CD8-positive, alpha-beta memory T cell (primary cell): Measurements from ENCODE around the gene NKAIN4. TPM values are rescaled to one million over a fixed set of nuclear protein-coding genes. Genes with fewer than 3 reads are reported as not detected.

Experiments used
- CTCF ChIA-PET: fragments of 350-600 bp; sonication (Branson Sonifier 250); formaldehyde crosslinking; loops from one replicate; lab custom pipeline; 2021; ENCODE audit warnings: antibody characterized with exemption; lab: Charles Lee
- POLR2A ChIA-PET: fragments of 350-600 bp; sonication (Branson Sonifier 250); formaldehyde crosslinking; loops from one replicate; lab custom pipeline; 2021; ENCODE audit warnings: antibody characterized with exemption; lab: Charles Lee
- DNase-seq, 5 donors: peaks; one replicate each; pipeline versions ENCODE4 v3.0.0 to v3.0.0-alpha.2; 2020 to 2022; ENCODE audit warnings: mixed read lengths in 1 of 5
- H3K27ac ChIP-seq: one replicate; pipeline ENCODE4 v1.7.0; 2013; ENCODE audit warnings: low read depth, mild to moderate bottlenecking, low read length, moderate library complexity
- H3K27me3 ChIP-seq: 2 replicates; pipeline ENCODE4 v1.7.0; 2013; ENCODE audit warnings: low read length, mild to moderate bottlenecking; ENCODE audit not compliant: insufficient read depth, poor library complexity, severe bottlenecking
- H3K36me3 ChIP-seq: 2 replicates; pipeline ENCODE4 v1.7.0; 2013; ENCODE audit warnings: mild to moderate bottlenecking, low read length, moderate library complexity; ENCODE audit not compliant: insufficient read depth
- H3K4me1 ChIP-seq: 2 replicates; pipeline ENCODE4 v1.7.0; 2013; ENCODE audit warnings: mild to moderate bottlenecking, low read length, moderate library complexity; ENCODE audit not compliant: insufficient read depth
- H3K4me3 ChIP-seq: 2 replicates; pipeline ENCODE4 v1.7.0; 2013; ENCODE audit warnings: mild to moderate bottlenecking, low read length
- H3K9me3 ChIP-seq: 2 replicates; pipeline ENCODE4 v1.7.0; 2013; ENCODE audit warnings: mild to moderate bottlenecking, low read length
- H3K27ac Mint-ChIP-seq, 8 donors: one replicate each; pipeline ENCODE4 v1.8.0; 2020 to 2021; ENCODE audit warnings: mixed read lengths in 8 of 8, mild to moderate bottlenecking in 6 of 8, inconsistent platforms in 3 of 8, moderate library complexity in 3 of 8
- H3K27me3 Mint-ChIP-seq, 2 donors: one replicate each; pipeline ENCODE4 v1.8.0; 2020 to 2021; ENCODE audit warnings: mixed read lengths in 2 of 2, mild to moderate bottlenecking in 1 of 2, moderate library complexity in 1 of 2
- H3K36me3 Mint-ChIP-seq, 3 donors: one replicate each; pipeline ENCODE4 v1.8.0; 2020 to 2021; ENCODE audit warnings: mixed read lengths in 3 of 3, inconsistent platforms in 1 of 3, mild to moderate bottlenecking in 1 of 3
- H3K4me1 Mint-ChIP-seq, 3 donors: one replicate each; pipeline ENCODE4 v1.8.0; 2020 to 2021; ENCODE audit warnings: mixed read lengths in 3 of 3, inconsistent platforms in 1 of 3, mild to moderate bottlenecking in 1 of 3
- H3K4me3 Mint-ChIP-seq, 7 donors: one replicate each; pipeline ENCODE4 v1.8.0; 2020 to 2021; ENCODE audit warnings: mixed read lengths in 7 of 7, mild to moderate bottlenecking in 6 of 7, moderate library complexity in 4 of 7, inconsistent platforms in 2 of 7
- H3K9me3 Mint-ChIP-seq, 5 donors: one replicate each; pipeline ENCODE4 v1.8.0; 2020 to 2022; ENCODE audit warnings: mixed read lengths in 5 of 5, mild to moderate bottlenecking in 3 of 5, moderate library complexity in 2 of 5, inconsistent platforms in 1 of 5
- polyA plus RNA-seq: library from polyadenylated mRNA; unstranded; fragments of 300-500 nt; fragmentation: Illumina TruSeq; gene quantifications from one replicate; pipeline ENCODE4 v1.2.3, GENCODE V29; 2021
- total RNA-seq, 2 experiments: library from RNA; stranded (reverse); gene quantifications; one replicate each; pipeline ENCODE4 v1.2.3, GENCODE V29; 2021

NKAIN4 gene
- total and polyA plus RNA-seq, 3 experiments from 2014 or later, result not detected

GRCh38 chr20:63248835-63249591, 5.2 kb downstream of the NKAIN4 start:
- peaks cover 5 to 12% (median 5%) of the 10 kb centered on the region in 3 donors for H3K4me1 Mint-ChIP-seq
- Histone ChIP-seq H3K4me1 (no peaks in the 10 kb centered on the region), H3K27me3 (peaks cover 13% of the 10 kb centered on the region), H3K4me3 (no peak overlapping the region), H3K9me3 (no peaks in the 10 kb centered on the region), H3K36me3 (no peaks in the 10 kb centered on the region), H3K27ac (no peak overlapping the region)
- H3K27me3 Mint-ChIP-seq, result peaks cover 31 to 50% of the 10 kb centered on the region in 2 donors
- peak overlapping the region in 1 of 8 donors; percentile 21 for H3K27ac Mint-ChIP-seq
- ChIA-PET POLR2A (no interaction called here), CTCF (no interaction called here)
- no peak for DNase-seq
- H3K4me3 Mint-ChIP-seq, result no peak overlapping the region
- no peaks in the 10 kb centered on the region for H3K36me3 Mint-ChIP-seq
- H3K9me3 Mint-ChIP-seq, result no peaks in the 10 kb centered on the region

GRCh38 chr20:63247671-63248228, 6.5 kb downstream of the NKAIN4 start:
- no peak for DNase-seq
- Histone ChIP-seq H3K27ac (no peak overlapping the region), H3K36me3 (no peaks in the 10 kb centered on the region), H3K9me3 (no peaks in the 10 kb centered on the region), H3K4me1 (no peaks in the 10 kb centered on the region), H3K27me3 (peaks cover 7% of the 10 kb centered on the region), H3K4me3 (no peak overlapping the region)
- Mint-ChIP-seq H3K27ac (no peak overlapping the region), H3K9me3 (no peaks in the 10 kb centered on the region), H3K4me3 (no peak overlapping the region), H3K4me1 (peaks cover 2 to 6% (median 2%) of the 10 kb centered on the region in 3 donors), H3K27me3 (peaks cover 27 to 49% of the 10 kb centered on the region in 2 donors), H3K36me3 (no peaks in the 10 kb centered on the region)
- CTCF ChIA-PET, result no interaction called here
- POLR2A ChIA-PET, result no interaction called here

- H3K4me1 ChIP-seq, result no peaks in the 10 kb centered on the region
- no peaks in the 10 kb centered on the region for H3K9me3 Mint-ChIP-seq
- no peak overlapping the region for H3K4me3 ChIP-seq
- H3K27ac Mint-ChIP-seq, result no peak overlapping the region
- no peak overlapping the region for H3K4me3 Mint-ChIP-seq
- no peak overlapping the region for H3K27ac ChIP-seq
- no peak for DNase-seq
- H3K27me3 ChIP-seq, result peaks cover 3% of the 10 kb centered on the region
- H3K27me3 Mint-ChIP-seq, result peaks cover 18 to 44% of the 10 kb centered on the region in 2 donors
- H3K36me3 ChIP-seq, result no peaks in the 10 kb centered on the region
- H3K4me1 Mint-ChIP-seq, result peaks cover 0 to 4% (median 0%) of the 10 kb centered on the region in 3 donors
- H3K36me3 Mint-ChIP-seq, result no peaks in the 10 kb centered on the region
- POLR2A ChIA-PET, result no interaction called here
- no peaks in the 10 kb centered on the region for H3K9me3 ChIP-seq
- CTCF ChIA-PET, result no interaction called here
These were observed 7.6 kb downstream of the NKAIN4 start for GRCh38 chr20:63246490-63247288.

- Histone ChIP-seq H3K27ac (no peak overlapping the region), H3K9me3 (no peaks in the 10 kb centered on the region), H3K4me3 (no peak overlapping the region), H3K36me3 (no peaks in the 10 kb centered on the region), H3K4me1 (no peaks in the 10 kb centered on the region), H3K27me3 (no peaks in the 10 kb centered on the region)
- peaks cover 0 to 4% (median 0%) of the 10 kb centered on the region in 3 donors for H3K4me1 Mint-ChIP-seq
- H3K36me3 Mint-ChIP-seq, result no peaks in the 10 kb centered on the region
- no peaks in the 10 kb centered on the region for H3K9me3 Mint-ChIP-seq
- ChIA-PET CTCF (no interaction called here), POLR2A (no interaction called here)
- DNase-seq, result no peak
- peaks cover 12 to 30% of the 10 kb centered on the region in 2 donors for H3K27me3 Mint-ChIP-seq
- no peak overlapping the region for H3K27ac Mint-ChIP-seq
- H3K4me3 Mint-ChIP-seq, result no peak overlapping the region
These were observed 9.8 kb downstream of the NKAIN4 start for GRCh38 chr20:63244468-63244867.

GRCh38 chr20:63243604-63244247, 10.5 kb downstream of the NKAIN4 start:
- no peaks in the 10 kb centered on the region for H3K27me3 ChIP-seq
- DNase-seq, result no peak
- no peak overlapping the region for H3K4me3 ChIP-seq
- peaks cover 8 to 23% of the 10 kb centered on the region in 2 donors for H3K27me3 Mint-ChIP-seq
- no peaks in the 10 kb centered on the region for H3K36me3 ChIP-seq
- H3K4me1 ChIP-seq, result no peaks in the 10 kb centered on the region
- H3K9me3 Mint-ChIP-seq, result no peaks in the 10 kb centered on the region
- H3K27ac ChIP-seq, result no peak overlapping the region
- no peaks in the 10 kb centered on the region for H3K36me3 Mint-ChIP-seq
- ChIA-PET CTCF (interaction anchor here (0.8 kb wide), 1 partner anchor 19 kb away, joined by 3 read pairs; no protein-coding TSS in a partner anchor), POLR2A (no interaction called here)
- H3K9me3 ChIP-seq, result no peaks in the 10 kb centered on the region
- H3K4me3 Mint-ChIP-seq, result no peak overlapping the region
- no peak overlapping the region for H3K27ac Mint-ChIP-seq
- peaks cover 0 to 4% (median 0%) of the 10 kb centered on the region in 3 donors for H3K4me1 Mint-ChIP-seq

- Mint-ChIP-seq H3K27me3 (peaks cover 7 to 18% of the 10 kb centered on the region in 2 donors), H3K4me3 (no peak overlapping the region), H3K27ac (no peak overlapping the region), H3K36me3 (no peaks in the 10 kb centered on the region), H3K9me3 (no peaks in the 10 kb centered on the region), H3K4me1 (peaks cover 0 to 4% (median 0%) of the 10 kb centered on the region in 3 donors)
- ChIA-PET CTCF (no interaction called here), POLR2A (no interaction called here)
- Histone ChIP-seq H3K4me3 (no peak overlapping the region), H3K9me3 (no peaks in the 10 kb centered on the region), H3K36me3 (no peaks in the 10 kb centered on the region), H3K27ac (no peak overlapping the region), H3K27me3 (no peaks in the 10 kb centered on the region), H3K4me1 (no peaks in the 10 kb centered on the region)
- DNase-seq, result no peak
These were observed 11.5 kb downstream of the NKAIN4 start for GRCh38 chr20:63242736-63243135.

- H3K27me3 Mint-ChIP-seq, result peaks cover 2 to 18% of the 10 kb centered on the region in 2 donors
- Histone ChIP-seq H3K36me3 (no peaks in the 10 kb centered on the region), H3K27ac (no peak overlapping the region), H3K4me1 (no peaks in the 10 kb centered on the region), H3K9me3 (no peaks in the 10 kb centered on the region), H3K4me3 (no peak overlapping the region), H3K27me3 (no peaks in the 10 kb centered on the region)
- H3K36me3 Mint-ChIP-seq, result no peaks in the 10 kb centered on the region
- no peaks in the 10 kb centered on the region for H3K9me3 Mint-ChIP-seq
- H3K4me3 Mint-ChIP-seq, result no peak overlapping the region
- DNase-seq, result no peak
- H3K4me1 Mint-ChIP-seq, result no peaks in the 10 kb centered on the region
- POLR2A ChIA-PET, result no interaction called here
- H3K27ac Mint-ChIP-seq, result no peak overlapping the region
- CTCF ChIA-PET, result interaction anchor here (1.8 kb wide), 1 partner anchor 18 kb away, joined by 8 read pairs; no protein-coding TSS in a partner anchor
These were observed 13.0 kb downstream of the NKAIN4 start for GRCh38 chr20:63241272-63241671.
